Activated T-cell treated with anti-CD3 and anti-CD28 coated beads for 48 hours (primary cell): ENCODE results near the gene PMPCB.
A peak's percentile ranks its signal among the peaks of the same experiment; 100 is the strongest.
"Not testable (repeated sequence)": the region's sequence is repeated elsewhere in the genome, so short reads cannot be mapped to it uniquely, and the experiment has no call there.

Experiments used
- DNase-seq: peaks from one replicate; pipeline ENCODE4 v3.0.0-alpha.2; 2020; ENCODE audit warnings: low read depth

The PMPCB gene, protein sequence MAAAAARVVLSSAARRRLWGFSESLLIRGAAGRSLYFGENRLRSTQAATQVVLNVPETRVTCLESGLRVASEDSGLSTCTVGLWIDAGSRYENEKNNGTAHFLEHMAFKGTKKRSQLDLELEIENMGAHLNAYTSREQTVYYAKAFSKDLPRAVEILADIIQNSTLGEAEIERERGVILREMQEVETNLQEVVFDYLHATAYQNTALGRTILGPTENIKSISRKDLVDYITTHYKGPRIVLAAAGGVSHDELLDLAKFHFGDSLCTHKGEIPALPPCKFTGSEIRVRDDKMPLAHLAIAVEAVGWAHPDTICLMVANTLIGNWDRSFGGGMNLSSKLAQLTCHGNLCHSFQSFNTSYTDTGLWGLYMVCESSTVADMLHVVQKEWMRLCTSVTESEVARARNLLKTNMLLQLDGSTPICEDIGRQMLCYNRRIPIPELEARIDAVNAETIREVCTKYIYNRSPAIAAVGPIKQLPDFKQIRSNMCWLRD

DNA sequence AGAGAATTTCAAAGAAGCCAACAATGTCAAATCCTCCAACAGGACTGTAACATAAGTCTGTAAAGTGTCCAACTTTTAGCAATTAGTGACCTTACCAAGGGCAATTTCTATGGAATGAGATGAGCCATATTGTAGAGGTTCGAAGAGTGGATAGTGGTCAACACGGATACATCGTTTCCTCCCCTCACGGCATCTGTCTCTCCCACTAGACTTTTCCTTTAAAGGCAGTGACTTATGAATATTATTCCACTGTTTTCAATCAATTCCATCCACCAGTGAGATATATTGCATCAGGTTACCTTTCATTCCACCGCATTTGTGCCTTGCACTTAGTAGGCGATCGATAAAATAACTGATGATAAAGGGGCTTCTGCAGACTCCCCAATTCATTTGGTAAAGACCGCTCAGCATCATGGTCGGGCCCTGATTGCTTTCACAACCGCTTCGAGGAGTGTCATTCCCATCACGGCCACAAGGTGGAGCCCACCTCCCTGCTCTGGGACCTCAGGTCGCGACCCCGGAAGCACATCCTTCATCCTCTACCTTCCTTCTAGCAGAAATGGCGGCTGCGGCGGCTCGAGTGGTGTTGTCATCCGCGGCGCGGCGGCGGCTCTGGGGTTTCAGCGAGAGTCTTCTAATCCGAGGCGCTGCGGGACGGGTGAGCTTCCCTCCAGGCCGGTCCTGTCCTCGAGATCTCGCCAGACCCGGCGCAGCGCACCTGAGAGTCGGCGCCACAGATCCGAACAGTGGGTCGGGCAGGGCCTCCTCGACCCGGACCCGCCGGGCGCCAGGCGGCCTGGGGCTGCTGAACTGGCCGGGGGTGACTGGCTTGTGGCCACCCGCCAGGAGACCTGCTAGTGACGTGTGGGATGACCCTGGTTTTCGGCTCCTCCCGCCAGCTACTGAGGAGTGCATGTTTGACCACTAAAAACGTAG, at the start of gene PMPCB:
TSS of gene PMPCB (plus strand) at position 535 of the 936 bp plus-strand sequence. CDS start at position 560, 25 bp downstream.
- DNase-seq = peak; percentile 91

DNA sequence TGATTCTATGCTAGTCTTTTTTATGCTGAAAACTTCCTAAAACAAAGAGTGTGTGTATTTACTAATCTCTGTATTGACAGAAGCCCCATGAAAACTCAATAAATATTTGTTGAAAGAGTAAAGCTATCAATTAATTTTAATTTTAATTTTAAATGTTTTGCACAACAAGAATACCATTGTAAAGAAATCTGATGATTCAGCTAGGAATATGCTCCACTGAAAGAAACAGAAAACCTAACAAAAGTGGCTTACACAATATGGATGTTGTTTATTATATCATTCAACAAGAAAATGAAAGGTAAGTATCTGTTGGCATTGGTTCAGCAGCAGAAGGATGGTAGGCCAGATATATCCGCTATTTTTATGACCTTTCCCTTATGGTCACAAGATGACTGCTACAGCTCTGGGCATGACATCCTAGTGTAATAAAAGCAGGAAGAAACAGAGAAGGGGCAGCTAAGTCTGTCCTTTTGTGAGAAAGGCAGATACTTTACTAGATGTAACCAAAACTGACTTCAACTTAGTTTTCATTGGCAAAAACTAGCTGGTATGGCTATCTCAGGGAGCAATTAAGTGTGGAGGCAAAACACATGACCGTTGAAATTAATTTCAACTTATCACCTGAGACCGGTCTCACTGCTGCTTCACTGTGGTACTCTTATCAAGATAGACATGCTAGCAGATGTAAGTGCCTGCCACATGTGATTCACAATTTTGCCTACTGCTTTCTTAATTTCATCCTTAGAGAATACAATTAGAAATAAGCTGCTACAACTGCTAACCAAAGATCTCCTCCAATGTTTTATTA, 43.3 kb upstream of the PMPCB start:
- not testable (repeated sequence) for DNase-seq

DNA sequence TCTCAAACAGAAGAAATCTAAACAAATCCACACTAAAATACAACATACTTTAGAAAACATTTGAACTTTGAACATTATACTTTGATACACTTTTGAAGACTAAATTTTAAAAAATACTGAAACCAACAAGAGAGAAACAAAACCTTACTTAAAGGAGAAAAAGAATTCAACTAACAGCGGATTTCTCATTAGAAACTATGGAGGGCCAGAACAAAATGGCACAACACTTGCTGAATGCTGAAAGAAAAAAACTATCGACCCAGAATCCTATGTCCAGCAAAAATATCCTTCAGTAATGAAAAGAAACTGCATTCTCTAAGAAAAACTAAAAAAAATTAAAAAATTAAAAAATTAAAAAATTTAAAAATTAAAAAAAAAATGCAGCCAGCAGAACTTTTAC, 33.2 kb upstream of the PMPCB start:
- DNase-seq = not testable (repeated sequence)

DNA sequence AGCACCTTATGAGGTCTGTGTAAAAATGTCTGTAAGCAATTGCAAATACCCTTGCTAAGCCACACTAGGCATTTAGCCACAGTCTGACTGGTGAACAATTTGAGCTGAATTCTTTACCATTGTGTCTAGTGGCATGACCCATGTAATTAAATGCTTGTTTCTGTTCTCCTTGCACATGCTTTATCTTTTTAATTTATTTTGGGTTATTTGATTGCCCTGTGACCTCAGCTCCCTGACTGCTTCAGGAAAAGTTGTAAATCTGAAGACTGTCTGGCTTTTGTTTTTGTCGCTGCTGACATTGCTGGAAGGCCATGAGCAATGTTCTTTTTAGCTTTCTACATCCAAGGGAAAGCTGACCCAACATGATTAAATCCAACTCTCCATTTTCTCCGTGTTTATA, 31.0 kb upstream of the PMPCB start:
- DNase-seq = not testable (repeated sequence)

DNA sequence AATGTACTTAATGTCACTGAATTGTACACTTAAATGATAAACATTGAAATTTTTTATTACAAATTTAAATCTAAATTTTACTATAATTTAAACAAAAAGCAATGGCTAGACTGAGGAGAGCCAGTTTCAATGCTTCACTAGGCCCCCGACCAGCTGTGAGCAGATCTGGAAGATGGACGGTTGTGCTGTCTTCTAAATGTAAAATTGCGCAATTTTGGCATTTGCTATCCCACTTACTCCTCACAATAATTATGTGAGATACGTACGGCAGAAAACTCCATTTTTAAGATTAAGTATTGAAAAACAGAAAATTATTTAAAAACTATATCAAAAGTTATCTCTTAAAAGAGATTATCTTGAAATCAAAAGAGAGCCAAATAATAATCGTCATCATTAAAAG, 23.9 kb upstream of the PMPCB start:
- not testable (repeated sequence) for DNase-seq

DNA sequence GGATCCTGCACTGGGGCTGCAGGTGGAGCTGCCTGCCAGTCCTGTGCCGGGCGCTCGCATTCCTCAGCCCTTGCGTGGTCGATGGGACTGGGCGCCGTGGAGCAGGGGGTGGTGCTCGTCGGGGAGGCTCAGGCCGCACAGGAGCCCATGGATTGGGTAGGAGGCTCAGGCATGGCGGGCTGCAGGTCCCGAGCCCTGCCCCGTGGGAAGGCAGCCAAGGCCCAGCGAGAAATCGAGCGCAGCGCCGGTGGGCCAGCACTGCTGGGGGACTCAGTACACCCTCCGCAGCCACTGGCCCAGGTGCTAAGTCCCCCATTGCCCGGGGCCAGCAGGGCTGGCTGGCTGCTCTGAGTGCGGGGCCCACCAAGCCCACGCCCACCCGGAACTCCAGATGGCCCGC, 22.4 kb upstream of the PMPCB start:
- DNase-seq = not testable (repeated sequence)

DNA sequence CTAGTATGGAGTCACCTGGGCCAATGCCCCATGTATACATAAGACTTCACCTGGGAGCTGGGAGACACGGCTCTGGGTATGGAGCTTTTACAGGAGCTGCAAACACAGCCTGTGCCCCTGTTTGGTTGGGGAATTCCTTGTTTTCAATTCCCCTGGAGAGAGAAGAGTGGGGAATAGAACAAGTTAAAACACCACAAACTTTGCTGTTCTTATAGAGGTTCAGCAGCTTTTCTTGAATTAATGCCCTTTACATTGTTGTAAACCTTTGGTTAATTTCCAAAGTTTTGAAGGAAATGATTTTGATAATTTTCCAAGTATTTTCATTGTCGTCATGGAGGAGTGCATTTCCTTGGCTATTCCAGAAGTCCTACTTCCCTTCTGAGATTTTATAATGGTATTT, 19.0 kb upstream of the PMPCB start:
- not testable (repeated sequence) for DNase-seq

DNA sequence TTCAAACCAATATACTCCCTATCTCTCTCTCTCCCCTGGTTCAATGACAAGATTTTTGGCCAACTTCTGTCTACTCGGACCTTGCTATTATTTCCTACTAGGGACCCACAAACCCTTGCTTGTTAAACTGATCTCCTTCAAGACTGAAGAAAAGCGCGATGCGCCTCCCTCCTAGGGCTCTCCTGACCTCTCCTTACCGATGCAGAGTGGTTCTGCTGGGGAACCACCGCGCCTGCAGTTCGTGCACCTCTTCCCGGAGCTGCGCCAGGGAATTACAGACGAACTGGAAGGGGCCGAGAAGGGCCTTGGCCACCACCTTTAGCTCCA, 17.6 kb upstream of the PMPCB start:
- not testable (repeated sequence) for DNase-seq

DNA sequence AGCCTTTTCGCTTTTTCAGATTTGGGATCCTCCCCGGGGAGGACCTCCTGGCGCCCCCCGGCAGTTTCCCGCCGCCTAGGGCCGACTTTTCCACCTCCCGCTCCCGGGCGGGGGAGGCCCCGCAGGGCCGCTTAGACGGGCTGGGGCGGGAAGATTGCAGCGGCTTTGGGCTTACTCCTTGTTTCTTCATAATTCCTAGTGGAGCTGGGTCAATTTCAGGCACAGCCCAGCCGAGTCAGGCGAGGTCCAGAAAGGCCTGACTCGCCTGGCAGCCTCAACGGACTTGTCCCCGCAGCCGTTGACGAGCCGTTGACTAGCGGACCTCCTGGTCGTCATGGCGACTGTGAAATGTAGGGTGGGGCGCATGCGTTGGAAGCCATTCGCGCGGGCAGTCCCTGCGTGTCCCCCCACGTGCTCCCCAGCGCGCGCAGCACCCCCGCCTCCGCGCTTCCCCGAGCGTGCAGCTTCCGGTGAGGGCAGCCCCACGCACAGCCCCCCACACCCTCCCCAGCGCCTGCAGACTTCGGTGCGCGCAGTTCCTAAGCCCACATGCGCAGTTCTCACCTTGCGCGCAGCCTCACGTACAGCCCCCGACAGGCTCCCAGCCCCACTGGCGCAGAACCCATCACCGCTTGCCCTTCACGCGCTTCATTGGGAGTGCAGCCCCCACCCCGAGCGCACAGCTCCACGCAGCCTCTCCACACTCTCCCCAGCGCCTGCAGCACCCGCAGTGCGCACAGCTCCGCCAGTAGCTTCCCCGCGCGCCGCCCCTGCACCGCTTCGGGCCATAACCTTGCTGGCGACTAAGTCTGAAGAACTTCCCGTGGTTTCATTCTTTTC, 17.1 kb upstream of the PMPCB start:
- DNase-seq = peak; percentile 81

DNA sequence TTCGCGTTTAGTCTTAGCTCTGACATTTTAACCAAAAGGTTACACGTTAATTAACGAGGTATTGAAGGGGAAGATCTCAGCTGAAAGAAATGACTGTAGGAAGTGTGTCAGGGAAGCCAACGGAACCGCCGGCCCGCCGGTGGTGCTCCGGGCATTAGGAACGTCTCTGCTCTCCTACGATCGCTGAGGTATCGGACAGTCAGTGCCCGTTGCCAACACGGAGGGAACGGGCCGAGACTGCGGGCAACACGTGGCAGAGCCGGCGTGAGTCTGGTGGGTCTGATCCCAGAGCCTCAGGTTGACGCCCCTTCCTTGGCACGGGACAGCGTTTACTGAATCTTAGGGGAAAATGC, 16.5 kb upstream of the PMPCB start:
- DNase-seq = peak; percentile 6

DNA sequence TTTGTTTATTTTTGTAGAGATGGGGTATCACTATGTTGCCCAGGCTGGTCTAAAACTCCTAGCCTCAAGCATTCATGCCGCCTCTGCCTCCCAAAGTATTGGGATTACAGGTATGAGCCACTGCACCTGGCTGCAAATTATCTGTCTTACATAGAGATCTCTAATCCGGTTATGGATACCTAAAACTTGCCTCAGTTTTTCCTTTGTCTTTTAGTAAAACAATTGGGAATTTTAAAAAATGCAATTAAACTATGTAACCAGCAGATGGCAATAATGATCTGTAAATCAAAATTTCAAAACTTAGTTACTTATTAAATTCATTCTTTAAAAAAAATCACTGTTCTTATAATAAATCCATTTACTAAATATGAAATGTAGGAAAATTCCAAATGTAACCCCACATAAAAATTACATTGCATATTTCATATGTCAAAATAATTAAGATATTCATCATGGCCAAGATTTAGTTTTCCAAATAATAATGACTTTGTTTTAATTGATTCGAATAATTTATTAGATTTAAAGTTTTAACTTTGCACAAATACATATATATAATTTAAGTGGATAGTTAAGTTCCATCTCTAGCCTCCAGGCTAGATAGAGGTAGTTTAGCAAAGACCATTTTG, 14.3 kb upstream of the PMPCB start:
- DNase-seq = not testable (repeated sequence)

DNA sequence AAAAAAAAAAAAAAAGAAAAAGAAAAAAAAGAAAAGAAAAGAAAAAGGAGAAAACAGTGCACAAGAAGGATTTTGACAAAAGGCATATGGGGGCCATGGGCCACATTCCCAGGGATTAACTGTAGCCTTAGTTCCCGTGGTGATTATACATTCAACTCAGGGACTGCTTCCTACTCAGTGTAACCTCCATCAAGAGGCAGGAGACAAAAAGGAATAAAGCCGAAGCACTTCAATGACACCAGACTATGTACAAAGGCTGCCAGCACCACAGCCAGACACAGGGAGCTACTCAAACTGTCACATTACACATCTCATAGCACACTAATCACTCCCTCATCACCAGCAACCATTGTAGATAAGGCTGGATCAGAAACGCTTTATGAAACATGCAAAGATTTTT, 5.1 kb upstream of the PMPCB start:
- DNase-seq = no peak

DNA sequence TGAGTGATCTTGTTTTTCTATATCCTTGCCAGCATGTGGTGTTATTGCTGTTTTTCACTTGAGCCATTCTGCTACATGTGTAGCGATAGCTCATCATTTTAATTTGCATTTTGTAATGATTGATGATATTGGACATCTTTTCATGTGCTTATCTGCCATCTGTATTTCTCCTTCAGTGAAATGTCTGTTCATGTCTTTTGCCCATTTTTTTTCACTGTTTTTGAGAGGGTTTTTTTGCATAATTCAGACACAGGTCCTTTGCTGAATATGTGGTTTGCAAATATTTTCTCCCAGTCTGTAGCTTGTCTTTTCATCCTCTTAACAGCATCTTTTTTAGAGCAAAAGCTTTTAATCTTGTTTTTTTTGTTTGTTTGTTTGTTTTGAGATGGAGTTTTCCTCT, 3.7 kb upstream of the PMPCB start:
- DNase-seq = no peak

DNA sequence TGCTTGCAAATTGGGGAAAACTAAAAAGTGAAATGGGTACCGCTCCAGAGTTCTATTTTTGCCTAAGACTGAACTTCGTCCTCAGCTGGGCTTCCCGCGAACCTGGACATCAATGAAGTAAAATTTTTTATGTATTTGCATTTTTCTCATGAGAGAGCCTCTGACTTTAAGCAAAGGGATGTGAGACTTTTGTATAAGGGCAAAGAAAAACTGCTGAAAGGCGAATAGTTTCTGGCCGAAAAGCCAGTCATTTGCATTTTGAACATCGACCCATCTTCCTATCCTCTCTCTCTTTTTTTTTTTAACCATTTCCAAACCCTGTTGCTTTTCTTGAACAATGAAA, 573 bp downstream of the PMPCB start:
- no peak for DNase-seq

DNA sequence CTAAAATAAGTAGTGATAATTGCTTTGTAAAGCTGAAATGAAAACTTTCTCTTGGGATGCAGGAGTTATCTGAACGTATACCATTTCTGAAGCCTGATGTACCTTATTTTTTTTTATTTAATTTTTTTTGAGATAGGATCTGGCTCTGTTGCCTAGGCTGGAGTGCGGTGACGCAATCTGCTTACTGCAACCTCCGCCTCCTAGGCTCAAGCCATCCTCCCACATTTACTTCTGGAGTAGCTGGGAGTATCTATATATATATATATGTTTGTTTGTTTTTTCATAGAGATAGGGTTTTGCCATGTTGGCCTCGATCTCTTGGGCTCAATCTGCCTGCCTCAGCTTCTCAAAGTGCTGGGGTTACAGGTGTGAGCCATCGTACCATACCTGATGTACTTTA, 2.4 kb downstream of the PMPCB start:
- DNase-seq = no peak

DNA sequence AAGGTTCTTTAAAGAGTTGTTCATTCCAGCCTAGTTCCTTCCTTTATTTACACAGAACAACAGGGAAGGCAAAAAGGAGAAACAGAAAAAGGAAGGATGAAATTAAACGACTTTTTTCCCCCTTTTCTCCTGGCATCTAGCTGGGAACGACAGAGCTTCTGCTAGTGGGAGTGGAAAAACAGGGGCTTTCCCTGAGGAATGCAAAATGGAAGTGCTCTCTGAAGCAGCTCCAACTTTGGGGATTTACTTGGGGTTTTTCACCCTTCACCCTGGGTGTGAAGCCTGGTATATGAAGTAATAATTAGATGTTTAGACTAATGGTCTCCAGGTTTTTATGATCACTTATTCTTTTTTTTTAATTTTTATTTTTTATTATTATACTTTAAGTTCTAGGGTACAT, 4.2 kb downstream of the PMPCB start:
- no peak for DNase-seq

DNA sequence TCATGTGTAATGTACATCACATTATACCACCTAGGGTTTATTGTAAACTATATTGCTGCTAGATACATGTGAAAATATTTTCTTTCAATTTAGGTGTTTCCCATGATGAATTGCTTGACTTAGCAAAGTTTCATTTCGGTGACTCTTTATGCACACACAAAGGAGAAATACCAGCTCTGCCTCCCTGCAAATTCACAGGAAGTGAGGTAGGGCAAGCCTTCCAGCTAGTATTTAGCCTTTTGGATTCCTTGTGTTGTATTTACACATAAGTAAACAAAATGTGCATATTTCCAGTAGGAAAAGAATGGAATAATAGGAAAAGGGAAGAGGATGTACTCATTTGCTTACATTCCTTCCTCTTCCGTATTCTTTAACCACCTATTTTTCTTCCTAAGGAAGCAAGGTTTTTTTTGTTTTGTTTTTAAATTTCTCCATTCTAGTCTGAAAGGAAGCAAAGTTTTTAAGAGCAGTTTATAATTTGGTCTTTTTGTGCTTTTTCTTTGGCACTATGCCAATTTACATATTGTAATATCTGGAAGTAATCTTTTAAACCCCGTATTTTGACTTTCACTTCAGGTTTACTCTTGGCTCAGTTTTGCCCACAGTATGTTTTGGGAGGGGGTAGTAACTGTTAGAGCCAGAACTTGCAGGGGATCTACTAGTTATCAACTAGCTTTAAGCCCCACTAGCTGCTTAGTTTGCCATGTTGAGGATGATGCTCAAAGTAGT, 10.4 kb downstream of the PMPCB start:
- no peak for DNase-seq

DNA sequence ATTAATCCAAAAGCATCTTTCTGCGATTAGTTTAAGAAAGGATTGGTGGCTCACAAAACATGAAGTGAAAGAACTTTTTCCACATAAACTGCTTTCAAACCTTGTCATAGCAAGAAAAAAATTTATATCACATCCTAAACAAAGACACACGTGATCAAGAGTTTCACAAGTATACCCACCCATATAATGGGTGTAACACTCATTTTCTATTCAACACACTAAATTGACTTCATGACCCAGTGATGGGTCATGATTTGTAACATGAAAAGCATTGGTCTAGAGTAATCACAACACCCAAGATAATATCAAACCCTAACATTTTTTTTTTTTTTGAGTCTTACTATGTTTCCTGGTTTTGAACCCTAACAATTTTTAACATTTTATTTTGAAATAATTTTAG, 17.6 kb downstream of the PMPCB start:
- no peak for DNase-seq

DNA sequence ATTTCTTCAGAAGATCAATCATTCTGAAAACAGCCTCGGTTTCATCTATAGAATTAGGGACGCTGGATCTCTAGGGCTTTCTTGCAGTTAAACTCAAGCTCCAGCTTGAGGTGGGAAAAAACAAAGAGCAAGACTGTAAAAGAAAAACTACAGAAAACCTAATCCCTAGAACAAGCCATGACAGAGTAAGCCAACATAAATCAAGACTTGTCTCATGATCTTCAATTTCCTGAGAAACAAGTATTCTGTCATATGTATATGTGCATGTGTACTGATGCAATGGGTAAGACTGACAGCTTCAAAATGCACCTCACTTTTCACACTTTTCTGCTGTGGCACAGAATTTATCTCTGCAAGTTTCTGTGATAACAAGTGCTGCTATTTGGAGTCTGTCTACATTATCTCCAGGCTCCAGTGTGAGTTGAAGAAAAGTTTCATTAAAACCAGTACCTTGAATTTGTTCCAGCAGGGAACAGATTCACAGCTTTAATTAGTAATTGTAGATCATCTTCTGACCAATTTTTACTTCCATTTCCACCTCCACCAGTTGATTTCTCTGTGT, 19.2 kb downstream of the PMPCB start:
- DNase-seq = no peak

DNA sequence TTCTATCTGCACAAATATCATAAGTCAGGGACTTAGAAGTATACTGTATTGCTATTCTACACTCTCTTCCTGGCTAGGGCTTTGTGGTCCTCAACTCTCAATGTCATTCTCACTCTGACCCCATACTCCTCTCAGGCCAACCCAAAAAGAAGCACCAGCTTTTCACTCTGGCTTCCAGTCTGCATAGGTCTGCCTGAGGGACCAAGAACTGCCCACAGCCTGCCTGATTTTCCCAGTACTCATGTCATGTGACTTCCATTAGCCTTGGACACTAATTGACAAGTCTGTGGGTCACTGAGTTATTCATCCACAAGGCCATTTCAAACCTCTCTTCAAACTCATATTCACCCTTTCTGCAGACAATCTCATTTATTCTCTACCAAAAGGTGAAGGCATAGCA, 19.8 kb downstream of the PMPCB start:
- no peak for DNase-seq
